Testis (tissue), 3 donors: ENCODE data around the gene UCMA. TPM values are rescaled to one million over a fixed set of nuclear protein-coding genes. Genes with fewer than 3 reads are reported as not detected.

Source experiments
- DNase-seq: peaks from one replicate; pipeline ENCODE4 v3.0.0-alpha.2; 2019
- H3K27ac ChIP-seq, 2 donors: fragments of 200-600 bp; sonication (generic); one replicate each; pipeline ENCODE4 v1.5.1; 2019
- H3K27me3 ChIP-seq: fragments of 200-600 bp; sonication (generic); one replicate; pipeline ENCODE4 v1.5.1; 2019
- H3K36me3 ChIP-seq: fragments of 200-600 bp; sonication (generic); one replicate; pipeline ENCODE4 v1.5.1; 2017; ENCODE audit warnings: low read depth; ENCODE audit errors: missing control alignments
- H3K4me1 ChIP-seq: fragments of 200-600 bp; sonication (generic); one replicate; pipeline ENCODE4 v1.5.1; 2019
- H3K4me3 ChIP-seq, 2 donors: fragments of 200-600 bp; sonication (generic); one replicate each; pipeline ENCODE4 v1.5.1; 2017 to 2019
- H3K9me3 ChIP-seq: fragments of 200-600 bp; sonication (generic); one replicate; pipeline ENCODE4 v1.5.1; 2017
- POLR2A ChIP-seq: fragments of 450-650 bp; IDR thresholded peaks from one replicate; pipeline ENCODE4 v1.6.1; 2017; ENCODE audit warnings: antibody characterized with exemption, mild to moderate bottlenecking, moderate library complexity
- WGBS, 2 donors: methylation state at CpG; one replicate each; pipeline ENCODE4 v1.1.5; 2018; 5-methylcytosine and 5-hydroxymethylcytosine counted together
- intact Hi-C: fragments of 100-400 bp; cut with DNase I; formaldehyde crosslinking; loops from one replicate; pipeline ENCODE4 v1.15.1; 2023; ENCODE audit warnings: low total_unique reads
- polyA plus RNA-seq: library from polyadenylated mRNA; stranded (reverse); fragments of 350-450 nt; fragmentation: Illumina TruSeq; extraction: RNeasy Lipid Tissue Mini Kit (QIAGEN cat#74804); gene quantifications from one replicate; pipeline ENCODE4 v1.2.3, GENCODE V29; 2014; ENCODE audit warnings: low read depth, low replicate concordance; ENCODE audit not compliant: insufficient read depth
- total RNA-seq, 2 donors: library from RNA; depleted of rRNA; stranded (reverse); fragments of >200 nt; gene quantifications; one replicate each; pipeline ENCODE4 v1.2.3, GENCODE V29; 2016
- TF ChIP-seq, protein P1 (sequence below), 3 experiments: fragments of 450-650 bp in 2 of 3; fragments of 200-600 bp in 1 of 3; sonication (generic) in 1 of 3; IDR thresholded peaks; one replicate each; pipeline ENCODE4 v1.5.1; 2016 to 2019; ENCODE audit warnings: antibody characterized with exemption in 3 of 3, mild to moderate bottlenecking in 2 of 3, moderate library complexity in 1 of 3

UCMA gene
- total and polyA plus RNA-seq, 3 donors from 2014 or later, result 0.43 TPM; not detected in 2

DNA sequence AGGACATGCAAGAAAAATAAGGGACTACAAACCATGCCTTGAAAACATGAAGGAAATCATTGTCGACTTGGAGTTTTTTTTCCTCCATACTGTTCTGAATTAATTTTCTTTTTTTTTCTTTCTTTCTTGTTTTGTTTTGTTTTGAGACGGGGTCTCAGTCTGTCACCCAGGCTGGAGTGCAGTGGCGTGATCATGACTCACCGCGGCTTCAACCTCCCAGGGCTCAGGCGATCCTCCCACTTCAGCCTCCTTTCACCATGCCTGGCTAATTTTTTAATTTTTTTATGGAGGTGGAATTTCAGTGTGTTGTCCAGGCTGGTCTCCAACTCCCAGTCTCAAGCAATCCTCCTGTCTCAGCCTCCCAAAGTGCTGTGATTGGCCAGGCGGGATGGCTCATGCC is 11.6 kb downstream of the UCMA start:
- Histone ChIP-seq H3K27ac (no peak overlapping the region), H3K9me3 (no peaks in the 10 kb centered on the region), H3K36me3 (no peaks in the 10 kb centered on the region), H3K4me1 (no peaks in the 10 kb centered on the region), H3K4me3 (no peak overlapping the region), H3K27me3 (no peaks in the 10 kb centered on the region)
- intact Hi-C loops, result no loop called here
- TF ChIP-seq, protein P1, sequence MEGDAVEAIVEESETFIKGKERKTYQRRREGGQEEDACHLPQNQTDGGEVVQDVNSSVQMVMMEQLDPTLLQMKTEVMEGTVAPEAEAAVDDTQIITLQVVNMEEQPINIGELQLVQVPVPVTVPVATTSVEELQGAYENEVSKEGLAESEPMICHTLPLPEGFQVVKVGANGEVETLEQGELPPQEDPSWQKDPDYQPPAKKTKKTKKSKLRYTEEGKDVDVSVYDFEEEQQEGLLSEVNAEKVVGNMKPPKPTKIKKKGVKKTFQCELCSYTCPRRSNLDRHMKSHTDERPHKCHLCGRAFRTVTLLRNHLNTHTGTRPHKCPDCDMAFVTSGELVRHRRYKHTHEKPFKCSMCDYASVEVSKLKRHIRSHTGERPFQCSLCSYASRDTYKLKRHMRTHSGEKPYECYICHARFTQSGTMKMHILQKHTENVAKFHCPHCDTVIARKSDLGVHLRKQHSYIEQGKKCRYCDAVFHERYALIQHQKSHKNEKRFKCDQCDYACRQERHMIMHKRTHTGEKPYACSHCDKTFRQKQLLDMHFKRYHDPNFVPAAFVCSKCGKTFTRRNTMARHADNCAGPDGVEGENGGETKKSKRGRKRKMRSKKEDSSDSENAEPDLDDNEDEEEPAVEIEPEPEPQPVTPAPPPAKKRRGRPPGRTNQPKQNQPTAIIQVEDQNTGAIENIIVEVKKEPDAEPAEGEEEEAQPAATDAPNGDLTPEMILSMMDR (IDR thresholded peaks at IDR 0.05), result no peak
- no peak for TF ChIP-seq POLR2A
- no peak for DNase-seq
- 96 to 97% methylated on average over 7 of the region's 7 CpGs for WGBS, 2 donors

DNA sequence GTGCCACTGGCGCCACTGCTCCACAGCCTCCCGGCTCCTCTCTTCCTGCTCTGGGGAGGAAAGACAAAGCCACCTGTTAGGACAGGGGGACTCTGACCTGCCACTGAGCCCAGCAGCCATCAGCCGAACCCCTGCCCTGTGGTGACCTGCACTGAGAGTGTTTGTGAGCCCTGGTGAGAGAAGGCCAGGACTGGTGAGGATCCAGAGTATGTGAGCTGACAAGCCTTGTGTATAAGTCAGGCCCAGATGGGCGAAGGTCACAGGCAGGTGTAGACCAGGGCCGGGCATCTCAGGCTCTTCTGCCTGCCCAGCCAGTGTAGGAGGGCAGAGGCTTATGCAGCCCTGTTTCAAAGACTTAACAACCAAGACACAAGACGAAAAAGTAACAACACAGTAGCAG is 12.0 kb downstream of the UCMA start:
- WGBS, 2 donors, result 80 to 97% methylated on average over 5 to 6 of the region's 6 CpGs
- H3K9me3 ChIP-seq, result no peaks in the 10 kb centered on the region
- H3K36me3 ChIP-seq, result no peaks in the 10 kb centered on the region
- no peaks in the 10 kb centered on the region for H3K27me3 ChIP-seq
- H3K4me3 ChIP-seq, result no peak overlapping the region
- no peak overlapping the region for H3K27ac ChIP-seq
- TF ChIP-seq POLR2A, result no peak
- TF ChIP-seq, protein P1 (IDR thresholded peaks at IDR 0.05), result no peak
- no peak for DNase-seq
- H3K4me1 ChIP-seq, result no peaks in the 10 kb centered on the region
- intact Hi-C loops, result no loop called here

DNA sequence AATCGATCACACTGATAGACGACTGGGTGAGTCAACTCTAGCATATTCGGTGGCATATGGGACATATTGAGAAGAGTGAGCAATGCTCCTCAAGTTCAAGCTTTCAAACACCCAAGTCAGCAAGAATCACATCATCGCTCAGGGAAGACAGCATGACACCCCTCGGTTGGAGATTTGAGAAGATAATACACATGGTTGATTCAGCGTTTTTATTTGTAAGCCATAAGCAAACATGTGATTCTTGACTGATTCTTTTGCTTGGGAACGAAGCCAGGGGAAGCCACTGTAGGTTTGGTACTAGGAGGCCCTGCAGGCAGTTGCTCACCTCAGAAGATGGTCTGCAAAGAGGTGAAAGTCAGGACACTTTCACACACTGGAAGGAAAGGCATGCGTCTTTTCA is 12.6 kb downstream of the UCMA start:
- no peak for TF ChIP-seq POLR2A
- TF ChIP-seq, protein P1 (IDR thresholded peaks at IDR 0.05), result no peak
- H3K27ac ChIP-seq, result no peak overlapping the region
- 90 to 92% methylated on average over 8 of the region's 8 CpGs for WGBS, 2 donors
- no peaks in the 10 kb centered on the region for H3K4me1 ChIP-seq
- intact Hi-C loops, result no loop called here
- no peak overlapping the region for H3K4me3 ChIP-seq
- H3K36me3 ChIP-seq, result no peaks in the 10 kb centered on the region
- DNase-seq, result no peak
- H3K9me3 ChIP-seq, result no peaks in the 10 kb centered on the region
- no peaks in the 10 kb centered on the region for H3K27me3 ChIP-seq

DNA sequence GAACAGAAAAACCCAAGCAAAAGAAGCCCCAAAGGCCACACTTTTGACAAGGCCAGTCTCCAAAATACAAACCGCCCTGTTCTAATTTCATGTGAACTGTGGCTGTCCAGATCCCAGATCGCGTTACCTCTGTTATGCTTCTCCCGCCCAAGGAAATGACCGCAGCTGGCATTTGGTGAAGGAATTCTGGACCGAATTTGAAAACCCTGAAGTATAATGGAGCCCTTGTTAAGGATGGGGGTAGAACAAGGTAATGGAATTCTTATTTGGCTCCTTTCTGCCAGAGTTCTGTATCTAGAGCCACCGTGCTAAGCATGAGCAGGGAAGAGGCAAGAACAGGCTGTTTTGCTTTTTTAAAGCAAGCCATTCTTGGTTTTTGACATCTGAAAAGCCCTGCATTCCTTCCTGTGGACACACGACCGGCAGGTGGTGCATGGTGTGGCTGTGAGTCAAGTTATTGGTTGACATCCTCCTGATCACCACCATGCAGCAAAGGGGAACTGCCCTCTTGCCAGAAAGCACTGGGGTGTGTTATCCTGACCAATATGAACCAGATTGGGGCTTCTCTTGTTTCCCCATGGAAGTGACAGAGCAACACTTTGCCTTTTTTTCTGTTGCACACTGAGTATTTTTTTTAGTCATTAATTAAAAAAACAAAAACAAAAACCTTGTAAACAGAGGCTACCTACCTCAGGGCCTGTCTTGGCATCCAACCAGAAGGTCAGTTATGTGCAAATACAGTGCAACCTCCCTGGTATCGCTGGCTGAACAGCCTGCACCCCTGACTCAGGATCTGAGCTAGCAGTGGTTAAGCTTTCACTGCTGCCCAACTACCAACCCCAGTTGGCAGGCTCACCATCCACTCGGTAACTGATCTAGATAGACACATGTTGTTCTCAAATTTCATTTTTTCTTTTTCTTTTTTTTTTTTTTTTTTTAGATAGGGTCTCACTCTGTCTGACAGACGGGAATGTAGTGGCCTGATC is 14.2 kb downstream of the UCMA start:
- H3K4me1 ChIP-seq, result no peaks in the 10 kb centered on the region
- 66 to 69% methylated on average over 12 of the region's 12 CpGs for WGBS, 2 donors
- H3K36me3 ChIP-seq, result no peaks in the 10 kb centered on the region
- intact Hi-C loops, result no loop called here
- H3K27me3 ChIP-seq, result no peaks in the 10 kb centered on the region
- H3K9me3 ChIP-seq, result no peaks in the 10 kb centered on the region
- H3K4me3 ChIP-seq, result no peak overlapping the region
- H3K27ac ChIP-seq, result no peak overlapping the region
- no peak for DNase-seq
- no peak for TF ChIP-seq POLR2A
- TF ChIP-seq, protein P1 (IDR thresholded peaks at IDR 0.05), result no peak
